NCI-H2227 (cell line): ENCODE results near the gene ARVCF.

ENCODE experiments used
- DNase-seq: peaks from one replicate; lab custom pipeline; 2025; ENCODE audit not compliant: unreplicated experiment; lab: John Stamatoyannopoulos, UW

ARVCF gene

DNA sequence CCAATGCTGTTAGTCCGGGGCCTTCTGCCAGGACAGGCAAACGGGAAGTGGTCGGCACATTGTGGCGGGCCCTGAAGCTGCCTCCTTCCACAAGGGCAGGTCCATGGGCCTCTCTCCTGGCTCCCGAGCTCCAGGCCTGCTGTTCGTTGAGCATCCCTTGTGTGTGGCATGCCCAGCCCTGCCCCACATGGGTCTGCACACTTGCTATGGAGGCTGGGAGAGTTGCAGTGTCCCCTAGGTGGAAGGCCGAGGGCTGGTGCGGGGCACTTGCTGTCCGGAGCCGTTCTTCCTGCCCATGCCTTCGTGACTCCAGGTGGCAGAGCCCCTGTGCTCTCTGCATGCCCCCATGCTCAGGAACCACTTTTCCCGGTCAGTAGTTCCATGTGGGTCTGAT is 37.4 kb upstream of the ARVCF start:
- DNase-seq, result no peak

DNA sequence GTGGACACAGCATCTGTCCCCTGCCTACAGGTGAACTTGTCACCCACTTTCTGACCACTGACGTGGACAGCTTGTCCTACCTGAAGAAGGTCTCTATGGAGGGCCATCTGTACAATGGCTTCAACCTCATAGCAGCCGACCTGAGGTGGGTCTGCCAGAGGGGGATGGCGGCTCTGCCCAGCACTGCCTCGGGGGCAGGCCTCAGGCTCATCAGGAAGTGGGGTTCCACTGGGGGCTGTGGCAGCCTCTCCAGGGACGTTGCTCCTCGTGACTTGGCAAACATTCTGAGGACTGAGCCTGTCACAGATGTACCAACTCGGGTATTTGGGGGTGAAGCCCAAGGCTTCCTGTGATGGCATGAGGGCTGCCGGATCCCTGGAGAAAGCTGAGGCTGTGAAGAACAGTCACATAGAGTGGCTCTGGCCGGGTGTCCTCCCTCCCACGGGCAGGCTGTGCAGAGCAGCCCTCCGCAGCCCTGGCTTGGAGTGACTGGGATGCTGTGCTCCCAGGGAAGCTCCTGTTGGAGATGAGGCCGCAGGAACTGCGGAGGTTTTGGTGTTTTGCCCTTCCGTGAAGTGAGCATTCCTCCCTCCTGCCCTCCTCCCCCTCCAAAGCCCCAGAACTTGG is 36.9 kb upstream of the ARVCF start:
- no peak for DNase-seq

DNA sequence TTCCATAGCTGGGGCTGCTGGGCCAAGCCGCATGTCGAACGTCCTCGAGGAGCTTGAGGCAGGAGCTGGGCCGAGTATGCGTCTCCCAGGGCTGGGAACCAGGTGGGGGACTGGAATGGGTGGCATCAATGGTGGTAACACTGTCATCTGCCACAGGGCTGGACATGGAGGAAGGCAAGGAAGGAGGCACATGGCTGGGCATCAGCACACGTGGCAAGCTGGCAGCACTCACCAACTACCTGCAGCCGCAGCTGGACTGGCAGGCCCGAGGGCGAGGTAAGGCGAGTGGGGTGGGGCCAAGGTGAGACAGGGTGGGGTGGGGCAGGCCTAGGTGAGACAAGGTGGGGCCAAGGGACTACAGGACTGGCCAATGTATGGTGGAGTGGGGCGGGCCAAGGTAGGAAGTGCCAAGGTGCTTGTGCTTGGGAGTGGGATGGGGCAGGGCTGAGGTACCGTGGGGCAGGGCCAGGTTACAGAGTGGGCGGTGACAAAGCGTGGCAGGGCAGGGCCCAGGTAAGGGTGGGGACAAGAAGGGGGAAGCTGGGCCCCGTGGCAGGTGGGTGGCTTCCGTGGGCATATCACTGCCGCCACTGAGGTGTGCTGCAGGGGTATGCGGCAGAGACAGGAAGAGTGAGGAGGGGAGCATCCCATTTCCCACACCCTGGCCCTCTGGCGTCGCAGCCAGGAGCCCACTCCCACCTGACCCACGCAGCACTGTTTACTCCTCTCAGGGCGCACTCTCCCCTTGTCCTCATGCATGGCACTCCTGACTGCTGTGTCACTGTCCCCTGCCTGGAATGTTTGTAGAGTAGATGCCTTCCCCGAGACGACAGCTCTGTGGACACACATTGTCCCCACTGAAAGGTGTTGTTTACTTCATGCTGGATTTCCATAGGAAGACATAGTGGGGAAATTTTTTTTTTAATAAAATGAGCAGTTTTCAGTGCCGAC is 36.0 kb upstream of the ARVCF start:
- no peak for DNase-seq

DNA sequence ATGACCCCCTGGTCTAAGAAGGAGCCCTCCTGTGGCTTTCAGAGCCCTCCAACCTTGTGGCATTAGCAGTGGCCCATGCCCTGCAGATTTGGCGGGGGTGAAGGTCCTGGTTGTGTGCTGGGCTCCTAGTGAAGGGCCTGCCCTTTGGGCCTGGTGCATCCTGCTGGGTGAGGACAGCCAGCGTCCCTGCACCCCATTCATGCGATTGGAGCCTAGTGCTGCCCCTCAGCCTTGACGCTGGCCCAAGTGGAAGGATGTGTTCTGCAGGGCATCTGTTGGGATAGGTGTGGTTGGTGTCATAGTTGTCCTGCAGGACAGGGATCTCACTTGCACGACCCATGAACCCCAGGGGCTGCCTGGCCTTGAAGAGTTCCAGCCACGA is 35.3 kb upstream of the ARVCF start:
- DNase-seq, result no peak

DNA sequence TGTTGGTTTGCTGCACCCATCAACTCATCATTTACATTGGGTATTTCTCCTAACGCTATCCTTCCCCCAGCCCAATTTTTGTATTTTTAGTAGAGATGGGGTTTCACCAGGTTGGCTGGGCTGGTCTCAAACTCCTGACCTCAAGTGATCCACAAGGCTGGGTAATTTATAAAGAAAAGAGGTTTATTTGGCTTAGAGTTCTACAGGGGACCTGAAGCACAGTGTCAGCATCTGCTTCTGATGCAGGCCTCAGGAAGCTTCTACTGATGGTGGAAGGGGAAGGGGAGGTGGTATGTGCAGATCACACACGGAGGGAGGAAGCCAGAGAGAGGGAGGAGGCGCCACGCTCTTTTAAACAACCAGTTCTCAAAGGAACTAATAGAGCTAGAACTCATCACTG is 30.1 kb upstream of the ARVCF start:
- no peak for DNase-seq

DNA sequence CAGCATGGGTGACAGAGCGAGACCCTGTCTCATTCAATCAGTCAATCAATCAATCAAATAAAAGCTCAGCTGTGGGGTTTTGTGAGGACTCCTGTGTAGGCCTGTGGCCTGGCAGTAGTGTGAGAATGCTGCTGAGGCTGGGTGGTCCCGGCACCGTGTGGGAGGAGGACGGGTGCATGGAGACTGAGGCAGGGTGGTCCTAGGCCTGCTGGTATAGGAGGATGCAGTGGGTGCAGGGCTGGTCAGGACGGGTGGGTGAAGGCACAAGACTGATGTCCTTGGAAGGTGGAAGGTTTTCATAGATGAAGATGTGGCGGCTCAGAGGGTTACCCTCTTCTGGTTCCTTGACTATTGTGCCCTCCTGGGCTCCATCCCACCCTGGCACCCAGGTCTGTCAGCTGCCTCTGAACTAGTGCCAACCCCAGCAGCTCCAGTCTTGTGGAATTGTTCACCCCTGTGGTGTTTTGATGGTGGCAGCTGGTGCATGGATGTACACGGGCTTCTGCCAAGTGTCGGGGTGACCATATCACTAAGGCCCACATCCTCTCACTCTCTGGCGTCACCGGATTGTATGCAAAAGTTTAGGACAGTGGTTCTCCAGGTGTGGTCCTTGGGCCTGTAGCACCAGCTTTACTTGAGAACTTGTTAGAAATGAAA is 28.0 kb upstream of the ARVCF start:
- no peak for DNase-seq

DNA sequence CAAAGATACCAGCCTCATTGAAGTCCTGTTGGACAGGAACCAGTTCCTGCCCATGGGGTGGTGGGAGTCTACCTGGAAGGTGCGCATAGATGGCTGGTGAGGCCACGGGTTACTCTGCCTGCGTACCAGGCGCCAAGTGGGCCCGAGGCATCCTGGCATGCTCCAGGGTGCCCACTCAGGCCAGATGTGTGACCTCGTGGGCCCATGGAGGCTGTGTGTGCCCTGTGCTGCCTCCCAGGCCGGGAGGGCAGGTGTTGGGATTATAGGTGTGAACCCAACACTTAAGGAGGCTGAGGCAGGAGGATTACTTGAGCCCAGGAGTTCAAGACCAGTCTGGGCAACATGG is 27.3 kb upstream of the ARVCF start:
- no peak for DNase-seq

DNA sequence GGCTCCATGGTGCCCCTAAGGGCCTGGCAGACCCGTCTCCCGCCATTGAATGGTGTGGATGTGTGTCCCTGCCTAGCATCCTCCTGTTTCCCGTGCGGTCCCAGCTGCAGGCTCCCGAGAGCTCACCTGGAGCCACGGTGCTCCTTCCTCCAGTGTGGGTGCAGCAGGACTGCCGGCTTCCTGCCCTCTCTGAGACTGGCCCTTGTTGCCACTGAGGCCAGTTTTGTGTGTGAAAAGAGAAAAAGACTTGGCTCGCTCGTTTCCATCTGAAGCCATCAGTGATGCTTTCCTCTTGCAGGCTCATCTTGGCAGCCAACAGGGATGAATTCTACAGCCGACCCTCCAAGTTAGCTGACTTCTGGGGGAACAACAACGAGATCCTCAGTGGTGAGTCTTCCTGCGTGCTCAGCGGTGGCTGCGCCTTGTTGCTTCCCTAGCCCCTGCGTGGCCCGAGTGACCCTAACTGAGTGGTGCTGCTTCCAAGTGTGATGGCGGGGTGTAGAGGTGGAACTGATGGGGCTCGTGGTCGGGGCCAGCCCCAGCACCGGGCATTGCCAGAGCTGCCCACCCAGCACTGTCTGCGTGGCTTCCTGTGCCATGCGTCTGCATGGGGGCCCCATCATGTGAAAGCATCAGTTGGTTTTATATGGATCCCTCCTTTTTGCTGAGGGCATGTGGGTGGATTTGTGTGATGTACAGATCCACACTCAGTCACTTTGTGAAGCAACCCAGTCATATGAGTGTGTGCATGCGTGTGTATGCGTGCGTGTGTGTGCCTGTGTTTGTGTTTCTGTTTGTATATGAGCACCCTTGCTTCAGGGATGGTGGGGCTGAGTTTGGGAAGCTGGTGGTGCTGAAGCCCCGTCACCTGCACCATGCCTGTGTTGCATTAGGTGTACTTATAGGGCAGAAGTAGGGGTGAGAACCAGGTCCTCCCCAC is 26.7 kb upstream of the ARVCF start:
- no peak for DNase-seq

DNA sequence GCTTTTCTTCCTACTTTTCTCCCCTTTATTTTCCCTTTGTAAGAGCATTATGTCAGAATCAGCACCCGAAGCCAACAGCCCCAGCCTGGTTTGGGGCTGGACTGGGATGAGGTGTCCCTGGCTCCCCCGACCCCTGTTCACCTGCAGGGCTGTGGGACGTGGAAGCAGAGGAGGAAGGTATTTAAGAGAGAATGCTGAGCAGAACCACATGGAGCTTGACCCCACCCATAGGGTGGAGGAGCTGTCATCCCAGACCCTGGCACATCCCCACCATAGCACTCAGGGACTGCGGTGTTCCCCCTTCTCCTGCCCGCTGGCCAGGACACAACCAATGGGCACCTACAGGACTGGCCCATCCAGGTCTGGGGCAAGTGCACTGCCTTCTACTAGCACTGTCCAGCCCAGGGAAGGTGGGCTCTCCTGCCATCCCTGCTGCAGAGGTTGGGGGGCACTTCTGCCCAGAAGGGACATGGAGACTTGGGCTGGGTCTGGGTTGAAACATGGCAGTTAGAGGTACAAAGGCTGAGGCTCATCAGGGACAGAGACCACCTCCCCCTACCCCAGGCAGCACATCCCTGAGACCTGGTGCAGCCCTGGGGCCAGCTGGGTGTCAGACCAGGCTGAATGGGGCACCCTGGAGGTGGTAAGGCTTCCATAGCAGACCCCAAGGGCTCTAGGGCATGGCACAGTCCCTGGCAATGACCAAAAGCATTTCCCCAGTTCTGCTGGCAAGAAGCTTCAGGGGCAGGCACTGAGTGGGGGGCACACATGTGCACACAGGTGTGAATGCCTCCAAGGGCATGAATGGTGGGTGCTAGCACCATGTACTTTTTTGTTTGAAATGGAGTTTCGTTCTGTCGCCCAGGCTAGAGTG is 23.9 kb upstream of the ARVCF start:
- no peak for DNase-seq

DNA sequence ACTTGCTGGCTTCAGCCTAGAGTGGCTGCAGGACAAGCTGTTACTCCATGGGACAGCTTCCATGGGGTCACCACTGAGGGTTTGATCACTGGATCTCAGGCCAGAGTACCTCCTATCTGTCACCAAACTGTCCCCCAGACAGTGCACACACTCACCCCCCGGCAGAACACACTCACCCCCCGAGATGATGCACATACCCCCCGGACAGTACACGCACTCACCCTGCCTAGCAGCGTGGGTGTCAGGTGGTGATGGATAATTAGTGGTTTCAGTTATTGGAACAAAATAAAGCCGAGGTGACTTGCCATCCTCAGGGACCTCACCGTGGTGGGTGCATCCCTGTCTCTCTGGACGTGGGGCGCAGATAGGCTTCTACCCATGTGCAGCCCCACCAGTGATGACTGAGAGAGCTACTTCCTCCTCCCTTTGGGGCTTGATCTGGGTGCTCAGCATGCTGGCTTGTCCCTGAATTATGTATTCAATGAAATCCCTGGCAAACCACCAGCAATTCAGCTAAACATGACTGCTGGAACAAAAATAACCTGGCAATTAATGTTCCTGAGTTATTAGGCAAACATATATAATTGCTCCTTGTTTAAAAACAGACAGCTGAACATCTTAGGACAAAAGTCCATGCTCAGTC is 23.2 kb upstream of the ARVCF start:
- DNase-seq, result no peak

DNA sequence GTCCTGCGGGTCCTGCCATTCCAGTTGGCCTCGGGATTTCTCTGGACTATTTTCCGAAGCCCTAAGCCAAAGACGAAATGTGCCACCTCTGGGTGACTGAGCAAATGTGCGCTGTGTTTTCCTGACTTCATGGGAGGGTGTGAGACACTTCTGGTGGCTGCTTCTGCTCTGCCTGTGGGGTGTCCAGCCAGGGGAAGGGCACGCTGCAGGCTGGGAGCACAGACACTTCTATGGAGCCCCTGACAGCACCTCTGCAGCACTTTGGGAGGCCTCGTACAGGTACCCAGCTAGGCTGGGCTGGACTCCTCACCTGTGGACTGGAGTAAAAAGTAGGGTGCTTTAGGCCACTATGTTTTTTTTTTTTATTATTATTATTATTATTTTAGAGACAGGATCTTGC is 22.0 kb upstream of the ARVCF start:
- DNase-seq, result no peak

DNA sequence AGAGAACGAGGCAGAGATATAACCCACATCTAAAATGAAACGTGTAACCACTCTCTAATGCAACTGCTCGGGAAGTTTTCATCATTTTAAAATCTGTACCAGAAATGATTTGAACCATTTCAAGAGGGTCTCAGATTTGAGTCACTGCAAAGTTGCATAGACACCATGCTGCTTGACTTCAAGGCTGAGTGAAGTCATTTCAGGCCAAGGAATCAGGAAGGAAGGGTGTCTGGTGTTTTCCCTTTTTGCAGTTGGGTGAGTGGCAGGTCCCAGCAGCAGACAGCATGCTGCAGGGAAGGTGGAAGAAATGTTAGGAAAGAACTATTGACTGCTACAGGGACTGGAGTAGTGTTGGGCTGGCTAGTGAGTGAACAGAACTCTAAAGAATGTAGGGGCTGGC is 20.8 kb upstream of the ARVCF start:
- no peak for DNase-seq

DNA sequence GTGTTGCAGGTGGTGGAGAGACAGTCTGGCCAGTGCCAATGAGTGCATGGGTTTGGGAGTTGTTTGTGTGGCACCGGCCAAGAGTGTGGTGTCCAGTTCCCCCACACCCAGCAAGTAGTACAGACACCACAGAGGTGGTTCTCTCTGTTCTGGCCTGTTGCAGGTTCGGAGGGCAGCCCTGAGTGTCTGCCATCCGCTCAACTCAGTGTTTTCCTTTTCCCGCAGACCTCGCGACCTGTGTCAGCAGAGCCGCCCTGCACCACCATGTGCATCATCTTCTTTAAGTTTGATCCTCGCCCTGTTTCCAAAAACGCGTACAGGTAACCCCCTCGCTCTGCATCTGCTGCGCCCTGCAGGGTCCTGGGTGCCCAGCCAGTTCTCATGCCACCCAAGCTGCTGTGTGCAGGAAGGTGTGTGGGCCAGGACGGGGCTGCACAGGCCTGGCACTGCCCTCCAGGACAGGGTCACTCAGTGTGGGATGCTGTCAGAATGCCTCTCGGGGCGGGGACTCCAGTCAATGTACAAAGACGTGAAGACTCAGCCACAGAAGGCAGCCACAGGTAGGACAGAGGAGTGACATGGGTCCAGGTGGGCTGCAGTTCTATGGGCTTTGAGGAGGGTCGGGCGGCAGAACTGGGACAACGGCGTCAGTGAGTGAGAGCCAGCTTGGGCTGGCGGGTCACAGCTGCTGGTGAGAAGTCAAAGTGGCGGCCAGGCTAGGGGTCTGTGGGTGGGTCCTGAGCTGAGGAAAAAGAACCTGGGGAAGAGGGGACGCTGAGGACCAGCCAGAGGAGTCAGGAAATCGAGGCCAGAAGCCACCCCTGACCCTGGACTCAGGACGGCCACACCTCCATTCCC is 20.1 kb upstream of the ARVCF start:
- DNase-seq, result no peak

DNA sequence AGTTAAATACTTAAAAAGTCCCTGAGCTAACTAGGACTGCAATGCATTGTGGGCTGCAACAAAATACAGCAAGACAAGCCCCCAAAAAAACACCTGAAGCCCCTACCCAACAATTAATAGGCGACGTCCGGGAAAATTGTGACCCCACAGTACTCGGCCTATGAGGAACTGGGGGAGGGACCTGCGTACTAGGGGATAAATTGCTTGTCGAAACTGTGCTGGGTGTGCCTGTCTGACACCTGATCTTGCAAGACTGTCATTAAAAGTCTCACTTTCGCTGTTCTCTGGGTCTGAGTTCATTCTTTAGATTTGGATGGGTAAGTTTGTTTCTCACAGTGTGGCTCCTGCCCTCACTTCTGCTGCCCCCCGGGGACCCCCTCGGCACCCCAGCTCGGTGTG is 19.5 kb upstream of the ARVCF start:
- no peak for DNase-seq

DNA sequence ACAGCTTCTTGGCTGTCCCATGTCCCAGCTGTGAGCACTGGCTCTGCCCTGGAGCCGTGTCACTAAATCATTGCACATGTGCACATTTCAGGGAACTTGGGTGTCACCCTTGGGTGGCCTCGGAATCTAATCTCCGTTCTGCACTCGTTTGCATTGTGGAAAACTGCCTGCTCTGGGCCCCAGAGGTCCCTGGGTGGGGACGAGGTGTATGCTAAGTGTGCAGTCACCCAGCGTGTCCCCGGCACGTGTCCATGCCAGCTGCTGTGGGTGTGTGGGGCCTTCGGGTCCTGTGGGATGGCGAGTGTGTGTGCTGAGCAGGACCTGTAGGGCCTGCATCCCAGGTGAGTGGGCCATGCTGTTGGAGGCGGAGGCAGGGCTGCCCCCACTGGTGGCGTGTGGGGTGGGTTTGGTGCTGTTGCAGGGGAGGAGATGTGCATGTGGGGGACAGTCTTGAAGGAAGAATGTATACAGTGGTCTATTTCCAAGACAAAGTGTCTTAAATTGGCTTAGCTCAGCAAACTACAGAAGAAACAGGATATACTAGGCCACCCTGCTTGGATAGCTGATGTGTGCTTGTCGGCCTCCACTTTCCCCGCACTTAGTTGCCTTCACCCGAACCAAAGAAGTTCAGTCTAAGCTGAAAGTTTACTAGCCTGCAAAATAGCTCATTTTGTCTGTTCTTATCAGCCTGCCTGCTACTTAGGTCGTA is 18.9 kb upstream of the ARVCF start:
- no peak for DNase-seq

DNA sequence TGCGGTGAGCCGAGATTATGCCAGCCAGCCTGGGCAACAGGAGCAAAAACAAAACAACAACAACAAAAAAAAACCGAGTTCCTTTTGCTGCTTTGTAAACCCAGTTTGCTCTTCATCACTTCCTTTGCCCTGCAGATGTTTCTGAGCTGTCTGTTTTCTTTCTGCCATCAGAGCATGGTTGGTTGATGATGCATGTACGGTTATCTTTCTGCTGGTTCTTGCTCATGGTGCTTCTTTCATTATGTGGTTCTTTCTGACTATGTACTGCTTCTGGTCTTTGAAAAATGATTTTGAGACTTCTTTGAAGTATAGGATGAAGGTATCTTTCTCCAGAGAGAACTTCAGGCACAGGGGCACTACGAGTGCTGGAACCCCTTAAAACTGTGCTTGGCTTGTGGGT is 17.5 kb upstream of the ARVCF start:
- no peak for DNase-seq

DNA sequence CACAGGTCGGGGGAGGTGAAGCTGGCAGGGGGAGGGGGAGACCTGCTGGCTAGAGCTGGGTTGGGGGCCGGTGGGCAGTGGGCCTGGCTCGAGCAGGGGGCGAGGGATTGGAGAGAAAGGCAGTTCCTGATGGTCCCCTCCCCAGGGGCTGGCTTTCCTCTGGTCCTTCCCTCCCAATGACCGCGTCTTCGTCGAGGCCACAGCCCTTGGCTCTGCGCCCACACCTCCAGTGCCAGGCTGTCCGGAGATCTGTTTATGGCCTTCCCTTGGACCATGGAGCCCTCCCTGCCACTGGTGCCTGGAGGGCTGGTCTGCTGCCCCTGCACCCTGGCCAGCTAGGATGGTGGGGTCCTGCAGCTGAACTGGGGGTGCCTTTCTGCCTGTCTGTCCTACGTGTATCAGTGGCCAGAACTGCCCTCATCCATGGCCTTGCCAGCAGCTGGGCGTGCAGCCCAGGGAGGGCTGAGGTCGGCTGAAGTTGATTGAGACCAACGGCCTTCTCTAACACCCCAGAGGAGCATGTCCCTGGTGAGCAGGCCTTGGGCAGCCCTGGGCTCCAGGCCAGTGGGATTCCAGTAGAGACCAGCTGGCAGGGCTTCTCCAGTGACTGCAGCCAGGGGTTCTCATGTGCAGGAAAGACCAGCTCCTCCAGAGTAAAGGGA is 16.6 kb upstream of the ARVCF start:
- DNase-seq, result no peak
